ENCODE results near the gene PLCH1.

PLCH1 gene

DNA sequence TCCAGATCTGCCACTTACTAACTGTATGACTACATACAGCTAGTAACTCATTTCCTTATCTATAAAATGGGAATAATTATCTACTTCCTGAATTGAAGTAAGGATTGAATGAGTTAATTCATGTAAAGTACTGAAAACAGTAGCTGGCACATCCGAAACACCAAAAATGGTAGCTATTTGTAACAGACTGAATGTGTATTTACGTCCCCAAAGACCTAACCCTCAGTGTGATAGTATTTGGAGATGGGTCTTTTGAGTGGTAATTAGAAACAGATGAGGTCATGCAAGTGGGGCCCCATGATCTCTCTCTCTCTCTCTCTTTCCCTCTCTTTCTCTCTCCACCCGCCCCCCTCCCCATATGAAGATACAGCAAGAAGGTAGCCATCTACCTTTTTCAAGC, 146.2 kb downstream of the PLCH1 start:
- DNase-seq: no peak

DNA sequence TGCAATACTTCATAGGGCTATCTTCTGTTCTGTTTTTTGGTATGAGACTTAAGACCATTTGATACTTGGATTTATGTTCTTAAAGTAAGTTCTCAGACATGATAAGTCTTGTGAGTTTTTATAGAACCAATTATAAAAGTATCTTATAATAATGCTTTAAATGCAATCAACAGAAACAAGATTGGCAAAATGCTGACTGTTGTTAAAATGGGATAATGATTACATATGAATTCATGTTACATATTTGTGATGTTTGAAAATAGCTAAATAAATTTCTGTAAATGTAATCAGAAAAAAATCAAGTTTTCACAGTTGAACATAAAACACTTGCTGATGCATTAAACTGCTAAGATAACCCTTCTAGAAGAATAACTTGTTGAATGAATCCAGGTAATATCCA, 148.3 kb downstream of the PLCH1 start:
- DNase-seq: no peak

DNA sequence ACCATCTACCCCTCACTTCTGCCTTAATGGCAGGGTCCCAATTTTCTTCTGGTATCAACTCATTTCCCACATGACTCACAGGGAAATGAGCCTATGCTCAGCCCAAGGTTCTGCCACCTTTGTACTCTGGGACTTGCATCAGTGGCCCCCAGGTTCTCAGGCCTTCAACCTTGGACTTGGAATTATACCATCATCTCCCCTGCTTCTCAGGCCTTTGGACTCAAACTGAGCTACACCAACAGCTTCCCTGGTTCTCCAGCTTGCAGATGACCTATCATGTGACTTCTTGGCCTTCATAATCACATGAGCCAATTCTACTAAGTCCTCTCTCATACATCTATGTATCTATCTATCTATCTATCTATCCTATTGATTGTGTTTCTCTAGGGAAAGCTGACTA, 149.5 kb downstream of the PLCH1 start:
- no peak for DNase-seq

DNA sequence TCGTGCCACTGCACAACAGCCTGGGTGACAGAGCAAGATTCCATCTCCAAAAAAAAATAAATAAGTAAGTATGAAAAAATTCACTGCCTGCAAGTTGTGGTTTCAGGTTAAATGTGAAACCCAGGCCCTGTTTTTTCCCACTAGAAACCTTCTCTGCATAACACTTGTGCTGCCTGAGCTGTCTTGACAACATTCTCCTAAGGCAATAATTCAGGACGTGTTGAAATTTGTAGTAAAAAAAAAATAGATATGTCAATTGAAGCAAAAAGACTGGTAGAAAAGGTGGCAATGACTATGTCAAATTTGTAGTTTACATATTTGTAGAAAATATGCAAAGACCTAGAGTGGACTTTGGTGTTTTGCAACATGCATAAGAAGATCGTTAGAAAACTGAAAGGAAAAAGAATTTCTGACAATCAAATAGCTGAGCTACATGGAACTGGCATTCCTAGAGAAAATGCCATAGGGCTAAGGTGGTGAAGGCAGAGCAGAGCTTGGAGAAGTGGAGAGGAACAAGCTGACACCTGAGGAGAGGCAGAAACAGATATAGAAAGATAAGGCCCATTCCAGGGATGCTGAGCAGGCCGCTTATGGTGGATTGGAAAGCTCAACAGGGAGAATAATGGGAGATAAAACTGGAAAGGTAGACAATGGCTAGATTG, 150.2 kb downstream of the PLCH1 start:
- DNase-seq: no peak

DNA sequence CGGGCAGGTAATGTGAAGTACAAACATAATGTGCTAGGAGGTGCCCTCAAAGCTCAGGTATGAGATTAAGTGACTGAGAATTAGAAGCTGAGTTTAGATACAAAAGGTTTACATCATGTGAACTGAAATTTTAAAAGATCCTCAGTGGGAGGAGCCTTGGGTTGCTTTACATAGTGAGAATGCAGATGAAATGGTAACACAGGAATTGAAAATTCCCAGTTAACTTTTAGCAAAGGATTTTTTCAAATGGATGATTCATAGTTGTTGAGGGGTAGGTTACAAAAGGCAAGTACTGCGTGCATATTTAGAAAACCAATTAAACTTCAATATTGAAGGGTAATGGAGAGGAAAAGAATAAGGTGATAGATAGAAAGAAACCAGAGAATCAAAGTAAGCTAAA, 157.3 kb downstream of the PLCH1 start:
- DNase-seq: no peak

DNA sequence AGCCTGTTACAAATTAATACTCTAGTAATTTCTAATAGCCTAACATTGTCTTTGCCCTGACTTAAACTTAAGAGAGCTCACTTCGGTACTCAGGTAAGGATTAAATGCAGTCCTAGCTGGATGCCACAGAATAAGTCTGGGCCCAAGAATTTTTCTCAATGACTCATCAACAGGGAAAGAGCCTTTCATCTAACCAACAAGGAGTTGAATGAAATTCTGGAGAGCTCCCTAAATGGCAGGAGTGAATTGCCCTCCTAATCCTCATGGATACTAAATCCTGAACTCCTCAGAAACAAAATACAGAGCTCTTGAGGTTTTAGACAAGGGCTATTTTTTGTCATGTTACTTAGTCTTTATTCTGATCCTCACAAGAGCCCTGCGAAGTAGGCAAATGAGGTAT, 159.5 kb downstream of the PLCH1 start:
- no peak for DNase-seq

DNA sequence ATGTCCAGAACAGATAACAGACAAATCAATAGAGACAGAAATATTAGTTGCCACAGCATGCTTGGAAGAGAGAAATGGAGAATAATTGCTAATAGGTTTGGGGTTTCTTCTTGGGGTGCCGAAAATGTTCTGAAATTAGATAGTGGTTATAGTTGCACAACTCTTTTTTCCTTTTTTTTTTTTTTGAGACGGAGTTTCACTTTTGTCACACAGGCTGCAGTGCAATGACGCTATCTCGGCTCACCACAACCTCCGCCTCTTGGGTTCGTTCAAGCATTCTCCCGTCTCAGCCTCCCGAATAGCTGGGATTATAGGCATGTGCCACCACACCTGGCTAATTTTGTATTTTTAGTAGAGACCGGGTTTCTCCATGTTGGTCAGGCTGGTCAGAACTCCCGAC, 163.3 kb downstream of the PLCH1 start:
- no peak for DNase-seq

DNA sequence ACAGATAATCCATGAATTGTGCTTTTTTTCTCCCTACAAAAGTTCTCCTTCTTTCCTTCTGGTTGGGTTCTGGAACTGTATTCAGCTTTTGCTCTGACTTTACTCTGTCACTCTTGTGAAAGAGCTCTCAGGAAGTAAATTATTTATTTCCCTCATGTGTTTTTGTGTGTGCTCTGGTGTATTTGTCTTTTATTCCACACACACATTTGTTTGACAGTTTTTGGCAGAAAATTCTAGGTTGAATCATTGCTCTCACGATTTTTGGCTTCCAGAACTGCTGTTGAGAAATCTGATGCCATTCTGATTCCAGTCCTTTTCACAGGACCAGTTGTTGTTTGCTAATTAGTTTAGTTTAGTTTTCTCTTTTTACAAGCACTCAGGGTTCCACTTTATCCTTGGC, 172.8 kb downstream of the PLCH1 start:
- no peak for DNase-seq

DNA sequence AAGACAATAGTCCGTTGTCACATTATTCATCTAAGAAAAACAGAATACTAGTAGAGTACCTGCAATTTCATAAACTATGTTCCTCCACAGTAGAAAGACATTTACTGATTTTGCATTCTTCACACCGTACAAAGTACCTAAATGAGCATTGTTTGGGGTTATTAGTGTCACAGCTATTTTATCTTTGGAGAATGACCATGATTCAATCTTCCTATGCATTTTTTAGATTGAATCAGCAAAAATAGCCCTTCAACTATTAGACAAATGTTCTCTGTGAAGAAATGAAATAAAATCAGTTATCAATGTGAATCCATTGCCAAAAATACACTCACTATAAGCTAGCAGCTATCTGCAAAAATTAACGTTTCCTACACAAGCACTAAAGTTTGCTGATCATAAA, 176.6 kb downstream of the PLCH1 start:
- no peak for DNase-seq

DNA sequence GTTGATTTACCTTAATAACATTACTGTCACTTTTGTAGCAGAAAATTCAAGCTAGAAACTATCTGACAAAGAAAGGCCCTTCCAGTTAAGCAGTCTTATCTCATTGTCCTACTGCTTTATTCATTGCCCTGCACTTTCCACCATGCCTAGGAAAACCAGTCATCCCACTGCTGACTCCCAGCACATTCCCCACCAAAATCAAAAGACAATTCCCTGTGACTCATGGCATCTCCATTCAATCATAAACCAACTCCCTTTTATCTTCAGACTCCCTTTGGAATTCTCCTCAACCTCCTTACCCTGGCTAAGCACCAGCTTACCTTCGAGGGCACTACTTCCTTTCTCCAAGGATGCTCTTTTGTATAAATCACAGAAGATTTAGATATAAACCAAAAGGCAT, 184.3 kb downstream of the PLCH1 start:
- DNase-seq: no peak

DNA sequence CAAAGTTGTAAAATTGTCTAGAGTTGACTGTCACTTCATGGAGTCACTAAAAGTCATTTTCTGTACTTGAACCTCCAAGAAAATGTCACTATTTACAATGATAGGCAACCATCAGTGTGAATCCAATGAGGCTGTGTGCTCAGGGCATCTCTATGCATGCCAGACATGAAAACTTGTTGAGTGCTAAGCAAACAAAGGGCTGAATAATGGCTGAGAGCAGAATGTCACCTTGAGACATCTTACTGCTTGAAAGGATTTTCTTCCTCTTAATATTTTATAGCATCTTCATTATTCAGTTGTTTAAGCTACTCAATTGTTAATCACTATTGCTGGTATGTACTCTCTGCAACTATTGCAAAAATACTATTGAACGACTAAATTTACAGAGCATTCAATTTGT, 184.7 kb downstream of the PLCH1 start:
- DNase-seq: no peak

DNA sequence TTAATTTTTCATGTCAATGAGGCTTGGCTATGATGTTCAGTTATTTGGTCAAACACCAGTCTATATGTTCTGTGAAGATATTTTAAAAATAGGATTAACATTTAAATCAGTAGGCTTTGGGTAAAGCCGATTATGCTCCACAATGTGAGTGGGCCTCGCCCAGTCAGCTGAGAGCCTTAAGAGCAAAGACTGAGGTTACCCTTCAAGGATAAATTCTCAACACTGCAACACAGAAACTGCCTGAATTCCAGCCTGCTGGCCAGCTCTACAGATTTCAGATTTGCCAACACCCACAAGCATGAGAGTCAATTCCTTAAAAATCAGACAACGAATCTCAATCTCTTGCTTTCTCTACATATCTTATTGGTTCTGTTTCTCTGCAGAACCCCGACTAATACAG, 188.3 kb downstream of the PLCH1 start:
- DNase-seq: no peak

DNA sequence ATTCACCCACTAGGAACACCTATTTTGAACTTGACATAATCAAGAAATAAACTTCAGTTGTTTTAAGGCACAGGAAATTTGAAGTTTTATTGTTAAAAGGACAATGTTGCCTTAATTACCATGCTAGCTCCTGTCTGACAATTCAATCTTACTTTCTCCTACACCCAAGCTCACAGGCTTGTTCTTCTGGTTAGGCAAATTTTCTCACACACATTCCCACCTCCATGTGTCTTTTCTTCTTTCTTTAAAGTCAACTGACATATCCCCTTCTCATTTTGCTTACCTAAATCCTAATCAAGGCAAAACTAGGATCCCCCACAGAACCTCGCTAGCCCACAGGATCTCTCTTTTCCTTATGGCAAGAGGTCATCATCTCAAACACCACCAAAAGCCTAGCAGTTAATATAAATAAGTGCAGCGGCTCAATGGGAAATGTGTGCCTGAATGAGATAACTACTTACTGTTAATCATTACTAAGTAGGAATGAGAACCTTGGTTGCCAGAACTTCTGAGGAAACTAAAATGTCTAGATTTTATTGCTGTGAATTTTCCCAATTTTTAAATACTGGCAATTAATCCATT, 189.3 kb downstream of the PLCH1 start:
- no peak for DNase-seq

DNA sequence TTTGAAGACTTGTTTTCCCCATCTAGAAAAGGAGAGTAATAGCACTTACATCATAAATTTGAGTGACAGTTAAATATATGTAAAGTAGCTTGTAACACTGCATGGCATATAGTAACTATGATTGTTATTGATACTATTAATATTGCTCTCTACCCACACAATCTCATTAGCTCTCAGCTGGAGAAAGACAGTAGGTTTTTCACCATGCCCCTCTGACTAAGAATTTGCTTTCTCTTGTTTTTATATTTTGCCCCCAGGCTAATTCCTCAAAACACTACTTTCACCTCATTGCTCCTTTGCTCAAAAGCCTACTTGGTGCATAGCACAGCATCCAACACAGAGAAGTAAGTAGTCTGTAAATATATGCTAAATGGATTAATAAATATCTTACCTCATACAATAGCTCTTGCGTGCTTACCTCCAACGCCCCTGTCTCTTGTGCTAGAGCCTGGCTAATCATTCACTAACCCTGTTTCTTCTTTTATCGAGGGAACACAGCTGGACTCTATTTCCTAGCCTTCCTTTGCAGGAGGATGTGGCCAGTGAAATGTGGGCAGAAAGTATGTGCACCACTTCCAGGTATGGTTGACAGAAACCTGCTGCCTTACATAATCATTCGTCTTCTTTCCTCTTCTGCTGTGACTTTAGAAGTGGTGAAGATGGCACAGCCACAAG, 190.0 kb downstream of the PLCH1 start:
- DNase-seq: peak; percentile 99

DNA sequence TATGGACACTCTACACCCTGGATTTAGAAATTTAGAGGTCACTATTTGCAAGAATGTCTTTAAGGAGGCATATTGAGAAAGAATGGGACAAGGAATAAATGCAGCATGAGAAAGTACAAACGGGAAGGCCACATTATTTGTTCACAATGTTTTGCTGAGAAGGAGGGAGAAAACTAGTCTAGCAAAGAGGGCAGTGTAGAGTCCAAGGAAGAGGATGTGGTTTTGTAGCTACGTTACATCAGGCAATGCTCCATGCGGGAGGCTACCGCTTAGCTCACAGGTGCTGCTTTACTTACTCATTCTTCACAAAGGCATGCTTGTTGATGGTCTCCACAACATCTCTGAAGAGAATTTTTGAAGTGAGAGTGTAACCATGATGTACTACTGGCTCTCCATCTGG, 191.1 kb downstream of the PLCH1 start:
- peak; percentile 91 for DNase-seq

DNA sequence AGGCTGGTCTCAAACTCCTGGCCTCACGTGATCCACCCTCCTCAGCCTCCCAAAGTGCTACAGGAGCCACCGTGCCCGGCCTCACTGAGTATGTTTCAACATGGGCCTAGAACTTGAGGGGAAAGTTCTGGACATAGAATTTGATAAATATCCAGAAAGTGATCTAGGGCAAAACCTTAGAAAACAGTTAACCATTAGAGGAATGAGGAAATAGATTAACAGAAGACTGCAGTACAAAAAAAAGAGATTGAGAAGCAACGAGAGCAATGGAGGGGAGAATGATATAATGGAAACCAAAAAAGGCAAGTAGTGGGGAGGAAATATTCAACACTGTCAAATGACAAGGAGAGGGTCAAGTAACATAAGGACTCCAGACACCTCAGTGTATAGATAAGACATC, 191.5 kb downstream of the PLCH1 start:
- no peak for DNase-seq

DNA sequence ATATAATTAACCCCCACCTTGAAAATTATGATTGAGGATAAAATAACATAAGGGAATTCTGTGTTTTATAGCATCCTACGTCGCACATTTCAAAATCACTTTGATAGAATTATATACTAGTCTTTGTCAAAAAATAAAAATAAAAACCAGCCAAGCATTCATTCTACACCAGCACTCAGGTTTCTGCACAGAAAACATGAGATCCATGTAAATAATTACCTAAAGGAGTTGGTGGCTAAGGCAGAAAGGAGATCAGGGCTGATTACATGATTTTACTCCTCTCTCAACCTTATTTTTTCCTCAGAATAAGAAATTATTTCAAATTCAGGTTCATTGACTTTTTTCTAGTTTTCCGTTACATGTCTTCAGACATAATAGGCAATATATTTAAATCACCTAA, 194.5 kb downstream of the PLCH1 start:
- no peak for DNase-seq

DNA sequence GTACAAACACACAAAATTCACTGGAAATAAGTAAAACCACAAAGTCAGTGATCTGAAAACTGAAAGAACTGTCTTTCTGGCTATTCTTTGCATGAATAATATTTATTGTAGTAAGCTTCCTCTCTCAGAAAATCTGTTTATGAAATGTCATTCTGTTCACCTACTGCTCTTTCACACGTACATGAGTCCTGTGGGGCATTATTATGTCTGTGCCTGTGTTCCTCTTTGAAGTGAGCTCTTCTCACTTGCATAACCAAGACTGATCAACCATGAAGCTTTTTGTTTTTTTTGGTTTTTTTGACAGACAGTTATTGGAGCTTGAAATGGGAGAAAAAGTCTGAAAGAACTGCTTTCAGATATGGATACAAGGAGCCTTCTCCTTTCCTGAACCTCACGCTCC, 195.8 kb downstream of the PLCH1 start:
- peak; percentile 81 for DNase-seq

DNA sequence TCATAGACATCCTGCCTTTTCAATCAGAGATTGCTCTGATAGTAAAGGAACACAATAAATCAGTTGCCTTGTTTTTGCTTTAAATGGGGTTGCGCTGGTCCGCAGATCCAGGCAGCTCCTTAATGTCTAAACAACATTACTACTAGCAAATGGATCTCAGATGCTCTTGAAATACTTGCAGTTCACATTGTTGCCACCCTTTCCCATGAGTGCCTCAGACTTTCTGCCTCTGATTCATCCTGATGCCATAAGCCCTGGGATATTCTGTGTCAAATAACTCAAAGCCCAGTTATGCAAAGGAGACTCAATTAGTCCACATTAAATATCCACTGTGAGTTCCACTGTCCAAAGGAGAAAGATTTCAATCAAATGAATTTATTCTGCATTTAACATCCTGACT, 196.7 kb downstream of the PLCH1 start:
- no peak for DNase-seq

DNA sequence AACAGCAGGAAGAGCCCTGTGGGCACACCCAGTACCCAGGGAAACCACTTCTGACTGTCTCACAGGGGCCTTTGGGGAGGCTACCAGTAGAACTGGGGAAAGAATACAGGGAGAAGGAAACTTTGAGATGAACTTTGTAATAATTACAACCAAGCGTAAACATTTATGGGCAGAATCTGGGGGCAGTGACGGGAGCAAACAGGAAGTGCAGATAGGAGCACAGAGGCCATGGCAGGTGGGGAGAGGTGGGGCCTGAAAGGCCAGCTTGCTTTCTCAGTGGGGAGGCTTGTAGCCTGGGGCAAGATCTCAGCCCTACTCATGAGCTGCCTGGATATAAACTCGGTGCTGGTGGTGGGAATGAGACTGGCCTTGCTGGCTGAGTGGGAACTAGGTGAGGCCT, 209.8 kb downstream of the PLCH1 start:
- no peak for DNase-seq

DNA sequence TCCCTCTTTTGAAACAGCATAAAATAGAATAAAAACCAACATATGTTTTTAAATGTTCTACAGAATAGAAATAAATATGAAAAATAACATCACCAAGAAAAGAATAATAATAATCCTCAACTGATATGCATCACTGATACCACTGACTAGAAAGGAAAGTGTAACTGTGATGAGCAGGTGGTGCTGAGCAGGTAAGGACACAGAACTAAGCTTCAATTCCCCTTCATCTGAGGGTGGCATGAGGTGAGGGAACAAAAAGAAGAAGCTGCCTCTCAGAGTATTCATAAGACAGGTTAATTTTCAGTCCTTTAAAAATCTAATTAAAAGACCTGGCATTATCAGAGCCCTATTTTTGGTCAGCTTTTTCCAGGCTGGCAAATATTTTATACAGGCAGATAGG, 216.3 kb downstream of the PLCH1 start:
- DNase-seq: no peak

DNA sequence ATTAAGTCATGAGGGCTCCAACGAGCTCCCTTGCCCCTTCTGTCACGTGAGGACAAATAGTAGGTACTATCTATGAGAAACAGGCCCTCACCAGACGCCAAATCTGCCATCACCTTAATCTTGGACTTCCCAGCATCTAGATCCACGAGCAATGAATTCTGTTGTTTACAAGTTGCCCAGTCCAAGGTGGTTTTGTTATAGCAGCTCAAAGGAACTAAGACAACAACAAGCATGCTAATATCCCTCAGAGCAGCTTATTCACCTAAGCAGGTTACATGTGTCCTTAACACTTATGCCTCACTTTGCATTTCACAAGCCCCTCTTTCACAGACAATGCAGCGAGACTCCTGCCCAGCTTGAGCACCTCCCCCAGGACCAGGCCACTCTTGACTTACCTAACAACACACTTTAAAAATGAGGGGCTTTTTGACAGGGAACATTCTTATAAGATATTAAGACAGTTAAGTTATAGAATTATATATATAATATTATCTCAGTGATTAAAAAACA, 219.5 kb downstream of the PLCH1 start:
- no peak for DNase-seq

DNA sequence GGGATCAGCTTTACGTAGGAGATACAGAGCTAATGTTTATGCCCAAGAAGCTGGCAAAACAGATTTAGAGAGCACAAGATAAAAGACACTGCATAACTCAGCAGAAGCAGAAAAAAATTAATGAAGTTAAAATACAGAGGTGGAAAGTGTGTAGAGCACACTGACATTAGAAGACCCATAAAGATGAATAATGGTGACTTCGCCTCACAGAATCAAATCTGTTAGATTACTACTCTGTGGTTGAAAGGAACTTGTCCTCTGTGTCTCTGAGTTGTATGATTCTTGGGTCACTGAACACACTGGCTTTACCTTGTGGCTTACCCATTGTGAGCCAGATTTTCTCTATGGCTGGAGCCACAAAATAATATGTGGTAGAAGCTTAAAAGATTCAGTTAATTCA, 224.4 kb downstream of the PLCH1 start:
- no peak for DNase-seq

DNA sequence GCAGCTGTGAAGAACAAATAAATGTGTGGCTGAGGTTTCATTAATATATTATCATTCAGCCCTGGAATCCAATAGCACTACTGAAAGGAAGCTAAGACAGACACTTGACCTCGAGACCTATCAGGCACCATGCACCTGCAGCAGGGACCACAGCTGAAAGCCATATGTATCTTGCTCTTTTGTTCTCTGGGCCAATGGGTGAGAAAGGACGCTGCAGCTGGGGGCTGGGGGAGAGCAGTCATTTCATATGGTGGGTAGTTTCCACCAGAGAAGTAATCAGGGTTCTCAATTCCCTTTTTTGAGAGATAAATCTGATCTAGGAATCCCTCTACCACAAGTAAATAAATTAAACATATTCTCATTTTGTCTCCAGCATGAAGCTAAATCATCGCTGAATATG, 225.8 kb downstream of the PLCH1 start:
- no peak for DNase-seq

DNA sequence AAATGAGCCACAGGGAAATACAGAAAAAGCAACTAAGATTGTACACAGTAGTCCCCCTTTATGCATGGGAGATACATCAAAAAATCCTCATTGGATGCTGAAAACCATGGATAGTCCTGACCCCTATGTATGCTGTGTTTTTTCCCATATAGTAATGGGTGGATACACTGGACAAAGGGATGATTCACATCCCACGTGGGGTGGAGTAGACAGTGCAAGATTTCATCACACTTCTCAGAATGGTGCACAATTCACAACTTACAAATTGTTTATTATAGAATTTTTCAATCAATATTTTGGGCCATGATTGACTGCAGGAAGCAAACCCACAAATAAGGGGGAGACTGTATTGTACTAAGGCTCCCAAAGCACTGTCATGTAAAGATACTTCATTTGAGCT, 227.0 kb downstream of the PLCH1 start:
- no peak for DNase-seq

Measured in GF-D8 (cell line).